Stimulated activated effector memory CD8-positive, alpha-beta T cell treated with anti-CD3 and anti-CD28 coated beads, Interleukin-12 subunit alpha, Interleukin-12 subunit beta, amount 100 ng/mL, for 72 hours (primary cell): Measurements from ENCODE around the gene SCD5.
A peak's percentile ranks its signal among the peaks of the same experiment; 100 is the strongest.

ENCODE experiments used
- ATAC-seq: fragments of 150-1000 bp; cut with Tn5 transposase; 2 replicates; pipeline ENCODE4 v1.10.0; 2021
- DNase-seq, 2 donors: peaks; one replicate each; pipeline ENCODE4 v3.0.0; 2021 to 2022; ENCODE audit warnings: low spot score in 2 of 2
- H3K27ac Mint-ChIP-seq: one replicate; pipeline ENCODE4 v1.8.0; 2022; ENCODE audit warnings: mild to moderate bottlenecking, mixed read lengths
- H3K36me3 Mint-ChIP-seq: one replicate; pipeline ENCODE4 v1.8.0; 2022; ENCODE audit warnings: mild to moderate bottlenecking, mixed read lengths
- H3K4me1 Mint-ChIP-seq: one replicate; pipeline ENCODE4 v1.8.0; 2022; ENCODE audit warnings: mixed read lengths
- H3K4me3 Mint-ChIP-seq: one replicate; pipeline ENCODE4 v1.8.0; 2022; ENCODE audit warnings: mild to moderate bottlenecking, mixed read lengths
- H3K9me3 Mint-ChIP-seq: one replicate; pipeline ENCODE4 v1.8.0; 2022; ENCODE audit warnings: mixed read lengths

SCD5 gene

DNA sequence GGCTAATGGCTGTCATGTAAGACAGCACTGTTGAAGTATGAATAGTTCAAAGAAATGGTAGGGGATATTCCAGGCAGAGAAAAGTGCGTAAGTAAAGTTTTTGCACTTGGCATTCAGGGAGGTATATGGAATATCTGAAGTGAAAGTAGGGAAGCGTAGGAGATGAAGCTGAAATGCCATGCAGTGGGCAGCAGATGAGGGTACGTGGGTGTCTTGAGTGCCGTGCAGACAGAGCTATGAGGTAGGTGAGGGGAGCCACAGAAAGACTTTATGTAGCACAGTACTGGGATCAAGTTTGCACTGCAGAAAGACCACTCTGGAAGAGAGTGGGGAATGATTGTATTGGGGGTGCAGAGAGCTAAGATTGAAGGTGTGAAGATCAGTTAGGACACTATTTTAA is 5.2 kb upstream of the SCD5 start:
- H3K4me1 Mint-ChIP-seq = peaks cover 6% of the 10 kb centered on the region
- H3K4me3 Mint-ChIP-seq = no peak overlapping the region
- ATAC-seq = no peak
- DNase-seq = no peak
- H3K9me3 Mint-ChIP-seq = no peaks in the 10 kb centered on the region
- H3K36me3 Mint-ChIP-seq = no peaks in the 10 kb centered on the region
- H3K27ac Mint-ChIP-seq = no peak overlapping the region

DNA sequence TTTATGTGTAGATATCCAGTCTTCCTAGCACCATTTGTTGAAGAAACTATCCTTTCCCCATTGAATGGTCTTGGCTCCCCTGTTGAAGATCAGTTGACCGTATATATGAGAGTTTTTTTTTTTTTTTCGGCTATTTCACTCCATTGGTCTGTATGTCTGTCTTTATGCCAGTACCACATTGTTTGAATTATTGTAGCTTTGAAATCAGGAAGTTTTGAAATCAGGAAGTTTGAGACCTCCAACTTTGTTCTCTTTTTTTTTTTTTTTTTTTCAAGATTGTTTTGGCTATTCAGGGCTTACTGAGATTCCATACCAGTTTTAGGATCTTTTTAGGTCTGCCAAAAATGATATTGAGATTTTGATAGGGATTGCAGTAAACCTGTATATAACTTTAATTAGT is 4.3 kb upstream of the SCD5 start:
- Mint-ChIP-seq H3K4me1 (peaks cover 6% of the 10 kb centered on the region), H3K36me3 (no peaks in the 10 kb centered on the region), H3K4me3 (no peak overlapping the region), H3K9me3 (no peaks in the 10 kb centered on the region), H3K27ac (no peak overlapping the region)
- DNase-seq = no peak
- no peak for ATAC-seq

DNA sequence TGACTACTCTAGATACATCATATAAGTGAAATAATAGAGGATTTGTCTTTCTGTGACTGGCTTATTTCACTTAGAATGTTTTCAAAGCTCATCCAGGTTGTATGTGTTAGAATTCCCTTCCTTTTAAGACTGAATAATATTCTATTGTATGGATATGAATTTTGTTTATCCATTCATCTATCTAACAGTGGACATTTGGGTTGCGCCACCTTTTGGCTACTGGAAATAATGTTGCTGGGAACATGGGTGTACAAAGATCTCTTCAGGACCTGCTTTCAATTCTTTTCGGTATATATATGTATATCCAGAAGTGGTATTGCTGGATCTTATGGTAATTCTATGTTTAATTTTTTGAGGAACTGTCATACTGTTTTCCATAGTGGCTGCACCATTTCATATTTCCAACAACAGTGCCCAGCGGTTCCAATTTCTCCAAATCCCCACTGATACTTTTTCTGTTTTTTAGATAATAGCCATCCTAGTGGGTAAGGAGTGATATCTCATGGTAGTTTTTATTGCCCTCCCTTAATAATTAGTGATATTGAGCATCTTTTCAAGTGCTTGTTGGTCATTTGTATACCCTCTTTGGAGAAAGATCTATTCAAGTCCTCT is 3.4 kb upstream of the SCD5 start:
- Mint-ChIP-seq H3K4me3 (no peak overlapping the region), H3K9me3 (no peaks in the 10 kb centered on the region), H3K4me1 (peaks cover 14% of the 10 kb centered on the region), H3K27ac (no peak overlapping the region), H3K36me3 (no peaks in the 10 kb centered on the region)
- DNase-seq (no peak), ATAC-seq (no peak)

DNA sequence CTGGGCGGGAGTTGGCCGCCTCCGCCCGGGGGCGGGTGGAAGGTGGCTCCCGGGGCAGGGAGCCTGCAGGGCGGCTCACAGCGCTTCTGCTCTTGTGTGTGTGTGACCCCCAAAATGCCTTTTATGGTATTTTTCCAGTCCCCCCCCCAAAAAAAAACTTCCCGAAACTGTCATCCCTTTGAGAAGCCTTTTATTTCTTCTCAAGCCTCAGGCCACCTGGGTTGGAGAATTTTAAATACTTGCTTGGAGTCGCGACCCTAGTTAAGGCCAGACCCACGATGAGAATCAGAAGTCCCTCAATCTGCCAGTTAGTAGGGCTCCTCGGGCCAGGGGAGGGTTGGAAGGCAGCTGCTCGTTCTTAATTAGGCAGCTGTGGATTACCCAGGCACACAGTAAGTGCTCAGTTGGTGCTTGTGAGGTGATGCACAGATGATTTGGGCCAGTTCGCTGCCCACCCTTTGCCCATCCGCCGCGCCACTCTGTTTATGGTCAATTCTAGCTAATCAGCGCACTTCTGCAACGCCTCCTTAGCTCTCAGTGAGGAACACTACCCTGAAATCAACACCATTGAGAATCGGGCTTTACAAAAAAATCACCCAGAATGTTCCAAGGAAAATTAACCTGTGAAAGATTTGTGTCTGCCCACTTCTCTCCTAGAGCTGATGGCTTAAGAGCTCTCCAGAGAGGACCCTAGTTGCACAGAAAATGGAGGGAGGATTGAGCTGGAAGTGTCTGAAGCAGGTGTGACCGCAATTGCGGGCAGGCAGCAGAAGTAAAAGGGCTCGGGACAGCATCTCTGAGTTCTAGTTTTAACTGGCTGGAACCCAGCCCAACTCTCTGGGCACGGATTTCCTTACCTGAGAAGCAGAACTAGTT is 648 bp upstream of the SCD5 start:
- Mint-ChIP-seq H3K4me1 (peaks cover 20% of the 10 kb centered on the region), H3K36me3 (no peaks in the 10 kb centered on the region), H3K4me3 (peak overlapping the region; percentile 79), H3K27ac (no peak overlapping the region), H3K9me3 (no peaks in the 10 kb centered on the region)
- peak in 1 of 2 donors; percentile 58 for DNase-seq
- ATAC-seq = peak; percentile 40

DNA sequence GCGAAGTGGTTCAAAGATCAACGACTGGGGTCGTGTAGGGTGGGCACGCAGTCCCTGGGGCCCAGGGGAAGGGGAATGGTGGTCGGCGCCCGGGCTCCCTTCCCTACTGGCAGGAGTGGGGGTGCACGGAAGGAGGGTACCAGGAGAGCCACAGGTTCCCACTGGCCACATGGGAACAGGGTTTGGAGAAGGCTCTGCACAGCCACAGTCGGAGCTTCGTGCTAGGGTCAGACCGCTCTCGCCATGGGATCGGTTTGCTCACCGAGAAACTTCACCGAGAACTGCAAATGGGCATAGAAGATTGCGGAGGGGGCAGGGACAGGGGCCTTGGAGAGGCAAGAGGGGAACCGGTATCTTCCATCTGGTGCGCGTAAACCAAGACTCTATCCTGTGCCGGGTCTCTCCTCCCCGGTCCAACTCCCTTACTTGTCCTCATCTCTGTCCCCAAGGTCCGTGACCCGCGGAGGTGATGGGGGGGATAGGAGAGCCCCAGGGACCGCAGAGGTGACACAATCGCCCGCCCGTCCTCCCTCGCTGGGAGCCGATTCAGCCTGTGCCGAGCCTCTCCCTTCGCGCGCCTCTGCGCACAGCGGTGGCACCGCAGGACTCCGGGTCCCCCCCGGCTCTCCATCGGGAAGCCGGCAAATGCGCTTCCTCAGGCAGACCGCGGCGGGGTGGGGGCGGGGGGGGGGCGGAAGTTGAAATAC is 1.0 kb downstream of the SCD5 start:
- DNase-seq (peak in 1 of 2 donors; percentile 60), ATAC-seq (peak; percentile 24)
- H3K36me3 Mint-ChIP-seq = no peaks in the 10 kb centered on the region

DNA sequence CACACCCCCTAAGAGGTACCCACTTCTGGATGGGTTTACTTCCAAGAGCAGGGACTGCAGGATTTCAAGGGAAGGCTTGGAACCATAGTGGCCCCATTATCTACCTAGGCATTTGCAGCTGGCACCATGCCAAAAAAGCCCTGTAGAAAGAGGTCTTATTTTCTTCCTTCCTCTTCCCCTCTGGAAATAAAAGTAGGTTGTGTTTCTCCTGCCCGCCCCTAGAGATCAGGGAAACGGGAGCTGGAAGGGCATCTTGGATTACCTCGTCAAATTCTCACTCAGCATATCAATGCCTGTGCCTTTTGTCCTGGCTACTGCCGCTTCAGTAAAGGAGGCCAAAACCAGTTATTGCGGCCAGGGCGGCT is 1.6 kb downstream of the SCD5 start:
- Mint-ChIP-seq H3K9me3 (no peaks in the 10 kb centered on the region), H3K36me3 (no peaks in the 10 kb centered on the region), H3K4me1 (peaks cover 25% of the 10 kb centered on the region), H3K4me3 (peak overlapping the region; percentile 79), H3K27ac (no peak overlapping the region)
- DNase-seq (no peak), ATAC-seq (no peak)

More for the DNA sequence above, 1.0 kb downstream of the SCD5 start:
- peaks cover 25% of the 10 kb centered on the region for H3K4me1 Mint-ChIP-seq
- H3K9me3 Mint-ChIP-seq = no peaks in the 10 kb centered on the region
- H3K4me3 Mint-ChIP-seq = peak overlapping the region; percentile 79
- no peak overlapping the region for H3K27ac Mint-ChIP-seq

DNA sequence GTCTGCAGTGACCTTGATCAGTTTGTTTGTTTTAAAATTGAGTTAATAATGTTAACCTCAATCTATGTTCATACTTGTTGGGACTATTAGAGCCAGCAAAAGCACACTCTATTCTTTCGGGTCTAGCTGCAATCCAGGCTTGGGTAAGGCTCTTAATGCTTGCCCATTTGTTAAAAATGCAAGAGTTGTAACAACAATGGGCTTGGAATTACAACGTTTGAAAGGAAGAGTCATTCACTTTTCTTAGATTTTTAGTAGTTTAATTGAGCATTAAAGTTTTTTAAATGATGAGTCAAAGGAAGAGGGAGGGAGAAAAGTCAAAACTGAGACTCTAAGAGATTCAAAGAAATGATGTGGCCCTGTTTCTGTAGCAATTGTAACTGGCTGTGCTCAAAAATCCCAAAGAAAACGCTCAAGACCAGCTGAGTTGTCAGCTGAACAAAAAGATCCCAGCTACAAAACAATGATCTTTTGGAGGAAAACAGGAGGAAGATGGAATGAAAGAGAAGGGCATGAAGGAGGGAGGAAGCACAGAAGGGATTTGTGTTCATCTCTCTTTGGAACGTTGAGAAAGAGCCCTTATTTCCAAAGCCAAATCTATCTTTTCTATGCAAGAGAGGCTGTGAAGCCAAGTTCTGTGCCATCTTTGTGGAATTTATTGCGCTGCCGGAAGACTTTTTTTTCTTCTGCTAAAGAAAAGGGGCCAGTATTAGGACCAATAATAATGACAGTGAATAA is 5.5 kb downstream of the SCD5 start:
- no peaks in the 10 kb centered on the region for H3K9me3 Mint-ChIP-seq
- H3K4me1 Mint-ChIP-seq = peaks cover 20% of the 10 kb centered on the region
- DNase-seq (no peak), ATAC-seq (no peak)
- no peak overlapping the region for H3K27ac Mint-ChIP-seq
- no peak overlapping the region for H3K4me3 Mint-ChIP-seq
- H3K36me3 Mint-ChIP-seq = no peaks in the 10 kb centered on the region

DNA sequence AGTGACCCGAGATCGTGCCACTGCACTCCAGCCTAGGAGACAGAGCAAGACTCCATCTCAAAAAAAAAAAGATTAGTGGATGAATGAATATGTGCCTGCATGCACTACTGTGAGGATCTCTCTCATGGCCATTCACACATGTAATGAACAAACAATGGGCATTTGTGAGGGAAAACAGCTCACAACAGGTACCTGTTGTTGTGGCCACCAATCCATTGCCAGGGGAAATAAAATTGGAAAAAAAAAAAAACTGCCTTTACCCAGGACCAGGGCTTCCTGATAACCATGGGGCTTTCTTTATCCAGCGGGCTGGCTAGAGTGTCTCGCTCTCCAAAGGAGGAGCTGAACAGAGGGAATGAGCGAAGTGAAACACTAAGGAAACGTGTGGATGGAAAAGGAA is 7.4 kb downstream of the SCD5 start:
- Mint-ChIP-seq H3K4me1 (peaks cover 5% of the 10 kb centered on the region), H3K4me3 (no peak overlapping the region)

DNA sequence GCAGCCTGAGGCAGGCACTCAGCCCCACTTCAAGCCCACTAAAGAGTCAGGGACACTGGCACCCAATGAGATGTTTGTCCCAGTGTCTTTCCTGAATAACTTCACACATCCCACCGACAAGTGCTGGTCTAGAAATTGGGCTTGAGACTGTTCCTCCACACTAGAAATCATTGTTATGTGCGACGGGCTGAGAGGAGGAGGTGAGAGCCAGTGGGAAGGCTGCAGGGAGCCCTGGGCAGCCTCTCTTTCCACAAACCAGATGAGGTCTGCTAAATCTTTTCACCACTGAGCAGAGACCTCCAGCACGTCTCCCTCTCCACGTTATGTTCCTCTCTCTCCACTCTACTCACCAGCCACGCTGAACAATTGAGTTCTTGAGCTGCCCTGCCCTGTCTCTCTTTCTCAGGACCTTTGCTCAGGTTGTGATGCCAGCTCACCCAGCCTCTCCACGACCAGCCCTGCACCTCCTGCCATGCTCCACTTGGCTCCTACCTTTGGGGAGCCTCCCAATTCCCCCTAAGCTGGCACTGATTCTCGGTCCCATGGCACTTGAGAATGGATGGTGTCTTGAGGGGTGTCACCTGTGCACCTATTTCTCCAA is 8.4 kb downstream of the SCD5 start:
- H3K4me3 Mint-ChIP-seq = no peak overlapping the region
- H3K4me1 Mint-ChIP-seq = peaks cover 5% of the 10 kb centered on the region
- H3K9me3 Mint-ChIP-seq = no peaks in the 10 kb centered on the region
- no peak overlapping the region for H3K27ac Mint-ChIP-seq
- ATAC-seq (no peak), DNase-seq (no peak)
- H3K36me3 Mint-ChIP-seq = no peaks in the 10 kb centered on the region

More for the DNA sequence above, 7.4 kb downstream of the SCD5 start:
- no peak for DNase-seq
- ATAC-seq = no peak
- H3K9me3 Mint-ChIP-seq = no peaks in the 10 kb centered on the region
- no peak overlapping the region for H3K27ac Mint-ChIP-seq
- no peaks in the 10 kb centered on the region for H3K36me3 Mint-ChIP-seq

DNA sequence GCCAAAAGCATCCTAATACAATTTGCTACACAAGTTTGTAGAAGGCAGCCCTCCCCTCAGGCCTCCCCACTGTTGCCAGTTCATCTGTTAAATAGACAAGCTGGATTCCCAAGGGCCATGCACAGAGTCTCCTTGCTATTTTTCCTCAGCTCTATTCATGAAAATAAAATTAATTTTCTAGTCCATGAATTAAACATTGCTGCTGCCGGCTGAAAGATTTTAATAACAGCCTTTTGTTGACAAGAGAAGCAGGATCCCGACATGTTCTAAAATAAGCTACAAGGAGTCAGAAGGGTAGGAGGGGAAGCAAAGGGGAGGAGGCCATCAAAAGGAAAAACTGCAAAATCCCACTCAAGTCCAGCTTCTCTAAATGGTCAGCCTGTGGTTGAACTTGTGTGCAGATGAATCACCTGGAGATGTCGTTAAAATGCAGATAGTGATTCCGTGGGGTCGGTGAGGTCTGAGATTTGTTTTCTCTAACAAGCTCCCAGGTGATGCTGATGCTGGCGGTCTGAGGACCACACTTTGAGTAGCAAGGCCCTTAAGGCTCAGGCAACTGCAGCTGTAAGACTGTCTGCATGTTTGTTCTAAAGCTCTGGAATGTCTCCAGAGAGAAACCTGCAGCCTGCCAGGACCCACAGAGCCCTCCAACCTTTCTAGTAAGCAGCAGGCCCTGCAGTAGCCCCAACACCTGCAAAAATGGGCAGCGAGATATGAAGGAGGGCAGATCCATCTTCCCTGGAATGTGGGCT is 9.4 kb downstream of the SCD5 start:
- H3K4me1 Mint-ChIP-seq = peaks cover 5% of the 10 kb centered on the region
- no peak for ATAC-seq

DNA sequence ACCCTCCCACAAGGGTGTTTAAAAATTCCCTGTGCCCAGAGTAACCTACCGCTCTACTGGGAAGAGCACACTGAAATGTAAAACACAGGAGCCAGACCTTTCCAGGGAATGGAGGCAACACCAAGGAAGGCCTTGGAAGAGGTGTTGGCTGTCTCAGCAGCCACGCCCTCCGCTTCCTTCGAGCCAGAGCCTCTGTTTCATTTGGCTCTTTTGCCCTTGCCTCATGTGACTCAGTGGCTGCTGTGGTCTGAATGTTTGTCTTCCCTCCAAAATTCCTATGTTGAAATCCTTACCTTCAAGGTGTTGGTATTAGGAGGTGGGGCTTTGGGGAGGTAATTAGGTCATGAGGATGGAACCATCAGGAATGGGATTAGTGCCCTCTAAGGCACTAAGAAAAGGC is 11.3 kb downstream of the SCD5 start:
- no peaks in the 10 kb centered on the region for H3K36me3 Mint-ChIP-seq
- no peak overlapping the region for H3K27ac Mint-ChIP-seq
- ATAC-seq = no peak

More for the DNA sequence above, 9.4 kb downstream of the SCD5 start:
- H3K9me3 Mint-ChIP-seq = no peaks in the 10 kb centered on the region
- no peaks in the 10 kb centered on the region for H3K36me3 Mint-ChIP-seq
- H3K4me3 Mint-ChIP-seq = no peak overlapping the region
- DNase-seq = no peak
- H3K27ac Mint-ChIP-seq = no peak overlapping the region

DNA sequence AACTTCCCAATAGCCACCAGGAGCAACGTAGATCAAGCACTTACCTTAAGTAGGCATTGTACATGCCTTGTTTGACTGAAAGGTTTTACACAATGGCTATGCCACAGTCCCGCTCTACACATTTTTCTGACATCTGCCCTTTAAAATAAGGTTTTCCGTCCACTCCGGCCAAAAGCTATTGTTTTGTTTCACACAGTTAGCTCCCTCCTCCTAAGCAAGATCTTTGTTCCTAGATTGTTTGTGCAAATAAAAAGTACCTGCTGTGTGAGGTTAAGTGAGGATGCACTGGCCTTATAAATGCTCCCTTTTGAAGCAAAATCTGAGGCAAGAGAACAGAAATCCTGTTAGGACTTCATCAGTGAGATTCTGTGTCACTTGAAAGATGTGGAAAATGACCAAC is 11.8 kb downstream of the SCD5 start:
- Mint-ChIP-seq H3K36me3 (no peaks in the 10 kb centered on the region), H3K4me1 (no peaks in the 10 kb centered on the region), H3K9me3 (no peaks in the 10 kb centered on the region), H3K27ac (no peak overlapping the region), H3K4me3 (no peak overlapping the region)
- ATAC-seq (no peak), DNase-seq (no peak)

More for the DNA sequence above, 11.3 kb downstream of the SCD5 start:
- H3K4me3 Mint-ChIP-seq = no peak overlapping the region
- no peaks in the 10 kb centered on the region for H3K4me1 Mint-ChIP-seq
- no peaks in the 10 kb centered on the region for H3K9me3 Mint-ChIP-seq
- DNase-seq = no peak

DNA sequence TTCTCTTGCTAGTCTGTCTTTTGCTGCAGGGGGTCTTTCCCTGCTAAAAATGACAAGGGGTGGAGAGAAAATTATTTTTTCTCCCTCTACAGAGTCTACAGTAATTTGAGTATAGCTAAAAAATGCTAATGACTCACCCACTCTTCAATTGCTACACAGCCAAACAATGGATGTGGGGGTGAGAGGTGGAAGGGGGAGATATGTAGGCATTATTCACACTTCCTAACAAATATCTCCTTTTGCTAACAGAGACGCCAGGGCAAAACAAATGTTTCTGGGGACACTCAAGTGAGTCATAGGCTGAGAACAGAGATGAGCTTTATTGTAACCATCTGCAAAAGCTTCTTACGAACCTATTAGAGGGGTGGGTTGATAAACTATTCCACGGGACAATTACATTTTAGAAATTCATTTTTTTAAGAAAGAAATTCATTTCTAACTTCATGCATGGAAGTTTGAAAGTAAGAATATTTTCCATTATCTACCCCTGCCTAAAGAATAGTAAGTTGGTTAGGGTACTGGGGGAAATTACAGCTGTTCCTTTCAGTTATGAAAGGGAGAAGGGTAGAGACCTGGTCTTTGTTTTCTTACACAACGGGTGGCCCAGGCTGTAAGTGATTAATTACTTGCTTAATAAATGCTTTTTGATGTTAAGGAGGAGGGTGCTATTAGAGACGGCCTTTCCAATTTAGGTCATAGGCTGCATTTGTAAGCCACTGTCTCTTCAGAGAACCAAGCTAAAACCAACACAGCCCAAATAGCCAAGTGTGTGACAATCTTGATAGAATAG is 12.8 kb downstream of the SCD5 start:
- ATAC-seq = no peak

More for the DNA sequence above, 12.8 kb downstream of the SCD5 start:
- H3K27ac Mint-ChIP-seq = no peak overlapping the region
- no peak for DNase-seq
- no peaks in the 10 kb centered on the region for H3K36me3 Mint-ChIP-seq
- H3K4me1 Mint-ChIP-seq = no peaks in the 10 kb centered on the region
- H3K9me3 Mint-ChIP-seq = no peaks in the 10 kb centered on the region
- no peak overlapping the region for H3K4me3 Mint-ChIP-seq
